OCI-LY1 (cell line): ENCODE measurements around the gene BCAN.

ENCODE experiments used
- H2AFZ ChIP-seq: fragments of 200-600 bp; sonication (generic), shearing (Covaris generic); 2 replicates; pipeline ENCODE4 v1.6.0; 2014; ENCODE audit warnings: antibody characterized with exemption, mild to moderate bottlenecking, low read length
- H3F3A ChIP-seq: fragments of 200-600 bp; sonication (generic), shearing (Covaris generic); 2 replicates; pipeline ENCODE4 v1.6.0; 2014; ENCODE audit warnings: mild to moderate bottlenecking, antibody characterized with exemption, low read length, moderate library complexity; ENCODE audit not compliant: insufficient read depth
- H3K27ac ChIP-seq: fragments of 200-600 bp; sonication (generic); 2 replicates; pipeline ENCODE4 v1.5.1; 2014; ENCODE audit warnings: low read length, mixed run types, mild to moderate bottlenecking, low read depth; ENCODE audit not compliant: poor library complexity, severe bottlenecking
- H3K27me3 ChIP-seq: fragments of 200-600 bp; sonication (generic); 2 replicates; pipeline ENCODE4 v1.6.0; 2014; ENCODE audit warnings: antibody characterized with exemption, mild to moderate bottlenecking, low read length, moderate library complexity; ENCODE audit not compliant: insufficient read depth
- H3K36me3 ChIP-seq: fragments of 200-600 bp; sonication (generic); 2 replicates; pipeline ENCODE4 v1.6.1; 2014; ENCODE audit warnings: mild to moderate bottlenecking, antibody characterized with exemption, low read length, moderate library complexity, mixed read lengths; ENCODE audit not compliant: insufficient read depth
- H3K4me1 ChIP-seq: fragments of 200-600 bp; sonication (generic); 2 replicates; pipeline ENCODE4 v1.5.1; 2014; ENCODE audit warnings: mild to moderate bottlenecking, low read length, moderate library complexity; ENCODE audit not compliant: insufficient read depth, severe bottlenecking
- H3K4me2 ChIP-seq: fragments of 200-600 bp; sonication (generic), shearing (Covaris generic); 2 replicates; pipeline ENCODE4 v1.6.1; 2014; ENCODE audit warnings: low read length
- H3K4me3 ChIP-seq: fragments of 200-600 bp; sonication (generic); 2 replicates; pipeline ENCODE4 v1.5.1; 2014; ENCODE audit warnings: low read length, low read depth, mild to moderate bottlenecking, mixed read lengths; ENCODE audit not compliant: poor library complexity, severe bottlenecking
- H3K79me2 ChIP-seq: fragments of 200-600 bp; shearing (Covaris generic); 2 replicates; pipeline ENCODE4 v1.6.1; 2016; ENCODE audit warnings: mixed run types, low read length, mixed read lengths; ENCODE audit not compliant: insufficient read depth
- H3K9ac ChIP-seq: fragments of 200-600 bp; sonication (generic), shearing (Covaris generic); 2 replicates; pipeline ENCODE4 v1.6.1; 2014; ENCODE audit warnings: mild to moderate bottlenecking, low read length, mixed read lengths
- H3K9me2 ChIP-seq: fragments of 200-600 bp; sonication (generic), shearing (Covaris generic); 2 replicates; pipeline ENCODE4 v1.6.1; 2014; ENCODE audit warnings: low read depth, mild to moderate bottlenecking, low read length, mixed read lengths
- H3K9me3 ChIP-seq: fragments of 200-600 bp; shearing (Covaris generic); 2 replicates; pipeline ENCODE4 v1.6.1; 2014; ENCODE audit warnings: low read length, mixed read lengths
- H4K20me1 ChIP-seq: fragments of 200-600 bp; sonication (generic), shearing (Covaris generic); 2 replicates; pipeline ENCODE4 v1.6.0; 2016; ENCODE audit warnings: mild to moderate bottlenecking, low read length; ENCODE audit not compliant: insufficient read depth
- EZH2 ChIP-seq: fragments of 200-600 bp; sonication (generic), shearing (Covaris generic); IDR thresholded peaks from 2 replicates; pipeline ENCODE4 v1.8.0; 2017; ENCODE audit warnings: borderline replicate concordance, mixed run types, mild to moderate bottlenecking, antibody characterized with exemption, low read length, moderate library complexity, mixed read lengths
- TF ChIP-seq, protein P1 (sequence below): fragments of 200-600 bp; sonication (generic), shearing (Covaris generic); IDR thresholded peaks from 2 replicates; pipeline ENCODE4 v1.5.1; 2017; ENCODE audit warnings: mild to moderate bottlenecking, antibody characterized with exemption, low read length, moderate library complexity, mixed read lengths

Gene BCAN

GRCh38 chr1:156664767-156665411 is 23.0 kb downstream of the BCAN start:
- no peak overlapping the region for H3K4me3 ChIP-seq
- no peak overlapping the region for H3K27ac ChIP-seq
- peaks cover 10% of the 10 kb centered on the region for H3K4me1 ChIP-seq
- no peaks in the 10 kb centered on the region for H3F3A ChIP-seq
- TF ChIP-seq, protein P1, sequence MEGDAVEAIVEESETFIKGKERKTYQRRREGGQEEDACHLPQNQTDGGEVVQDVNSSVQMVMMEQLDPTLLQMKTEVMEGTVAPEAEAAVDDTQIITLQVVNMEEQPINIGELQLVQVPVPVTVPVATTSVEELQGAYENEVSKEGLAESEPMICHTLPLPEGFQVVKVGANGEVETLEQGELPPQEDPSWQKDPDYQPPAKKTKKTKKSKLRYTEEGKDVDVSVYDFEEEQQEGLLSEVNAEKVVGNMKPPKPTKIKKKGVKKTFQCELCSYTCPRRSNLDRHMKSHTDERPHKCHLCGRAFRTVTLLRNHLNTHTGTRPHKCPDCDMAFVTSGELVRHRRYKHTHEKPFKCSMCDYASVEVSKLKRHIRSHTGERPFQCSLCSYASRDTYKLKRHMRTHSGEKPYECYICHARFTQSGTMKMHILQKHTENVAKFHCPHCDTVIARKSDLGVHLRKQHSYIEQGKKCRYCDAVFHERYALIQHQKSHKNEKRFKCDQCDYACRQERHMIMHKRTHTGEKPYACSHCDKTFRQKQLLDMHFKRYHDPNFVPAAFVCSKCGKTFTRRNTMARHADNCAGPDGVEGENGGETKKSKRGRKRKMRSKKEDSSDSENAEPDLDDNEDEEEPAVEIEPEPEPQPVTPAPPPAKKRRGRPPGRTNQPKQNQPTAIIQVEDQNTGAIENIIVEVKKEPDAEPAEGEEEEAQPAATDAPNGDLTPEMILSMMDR = no peak
- TF ChIP-seq EZH2 = no peak
- H3K27me3 ChIP-seq = 0 out of 2 replicates have a peak, but pooled peaks cover 4% of the 10 kb centered on the region
- no peaks in the 10 kb centered on the region for H4K20me1 ChIP-seq
- no peaks in the 10 kb centered on the region for H3K9me3 ChIP-seq
- H2AFZ ChIP-seq = no peak overlapping the region
- H3K79me2 ChIP-seq = no peaks in the 10 kb centered on the region
- no peak overlapping the region for H3K9ac ChIP-seq
- H3K9me2 ChIP-seq = no peaks in the 10 kb centered on the region
- H3K4me2 ChIP-seq = no peak overlapping the region
- H3K36me3 ChIP-seq = no peaks in the 10 kb centered on the region

GRCh38 chr1:156665539-156665938 is 23.6 kb downstream of the BCAN start:
- H3K4me2 ChIP-seq = no peak overlapping the region
- H3K79me2 ChIP-seq = no peaks in the 10 kb centered on the region
- no peaks in the 10 kb centered on the region for H4K20me1 ChIP-seq
- H3K4me1 ChIP-seq = peaks cover 6% of the 10 kb centered on the region
- H3K27ac ChIP-seq = no peak overlapping the region
- TF ChIP-seq, protein P1 = no peak
- TF ChIP-seq EZH2 = no peak
- no peak overlapping the region for H2AFZ ChIP-seq
- no peaks in the 10 kb centered on the region for H3K9me2 ChIP-seq
- no peak overlapping the region for H3K9ac ChIP-seq
- H3K36me3 ChIP-seq = no peaks in the 10 kb centered on the region
- no peaks in the 10 kb centered on the region for H3F3A ChIP-seq
- H3K9me3 ChIP-seq = no peaks in the 10 kb centered on the region
- H3K27me3 ChIP-seq = 0 out of 2 replicates have a peak, but pooled peaks cover 4% of the 10 kb centered on the region
- no peak overlapping the region for H3K4me3 ChIP-seq

- no peak overlapping the region for H3K27ac ChIP-seq
- H2AFZ ChIP-seq = no peak overlapping the region
- no peaks in the 10 kb centered on the region for H3F3A ChIP-seq
- H3K9me3 ChIP-seq = no peaks in the 10 kb centered on the region
- no peak overlapping the region for H3K4me2 ChIP-seq
- H3K4me3 ChIP-seq = no peak overlapping the region
- no peak for TF ChIP-seq EZH2
- TF ChIP-seq, protein P1 = no peak
- H3K9ac ChIP-seq = no peak overlapping the region
- H4K20me1 ChIP-seq = no peaks in the 10 kb centered on the region
- peaks cover 9% of the 10 kb centered on the region; the same call in 1 of the 2 replicates for H3K27me3 ChIP-seq
- H3K79me2 ChIP-seq = no peaks in the 10 kb centered on the region
- no peaks in the 10 kb centered on the region for H3K9me2 ChIP-seq
- H3K36me3 ChIP-seq = no peaks in the 10 kb centered on the region
- H3K4me1 ChIP-seq = no peaks in the 10 kb centered on the region
Measured at GRCh38 chr1:156666862-156667609, 25.1 kb downstream of the BCAN start.
